ENCODE results near the gene SGCA. TPM values are rescaled to one million over a fixed set of nuclear protein-coding genes. Genes with fewer than 3 reads are reported as not detected.

Gene SGCA
- total and polyA plus RNA-seq, 2 of the 13 experiments (the other 11 are each of a cell fraction or from before 2014, with no cell fraction given): not detected

GRCh38 chr17:50169121-50169764 is 3.4 kb downstream of the SGCA start (continued):
- TF ChIP-seq ELF4 (CRISPR knock-in tag; IDR thresholded peaks at IDR 0.05; ENCODE audit: borderline replicate concordance) (no peak), KDM4B (CRISPR knock-in tag; IDR thresholded peaks at IDR 0.05) (no peak), ZFP1 (CRISPR knock-in tag; IDR thresholded peaks at IDR 0.05) (no peak), ARNT (IDR thresholded peaks at IDR 0.05) (no peak), ZGPAT (CRISPR knock-in tag; IDR thresholded peaks at IDR 0.05) (no peak), NPAS2 (CRISPR knock-in tag; IDR thresholded peaks at IDR 0.05; ENCODE audit: borderline replicate concordance) (no peak), ZBTB3 (CRISPR knock-in tag; IDR thresholded peaks at IDR 0.05; ENCODE audit: borderline replicate concordance, low read depth) (no peak), ZNF350 (CRISPR knock-in tag; IDR thresholded peaks at IDR 0.05; ENCODE audit: borderline replicate concordance, low read depth) (no peak; the same call in 1 of the 2 replicates), SALL2 (CRISPR knock-in tag; IDR thresholded peaks at IDR 0.05) (peak; percentile 86), ZBTB20 (CRISPR knock-in tag; IDR thresholded peaks at IDR 0.05; ENCODE audit: borderline replicate concordance, low read depth) (no peak), IRX3 (CRISPR knock-in tag; IDR thresholded peaks at IDR 0.05; ENCODE audit: borderline replicate concordance, low read depth) (no peak), CREB1 (IDR thresholded peaks at IDR 0.05) (no peak), CREB1 (CRISPR knock-in tag; IDR thresholded peaks at IDR 0.05) (no peak), KLF11 (CRISPR knock-in tag; IDR thresholded peaks at IDR 0.05) (no peak), RERE (CRISPR knock-in tag; IDR thresholded peaks at IDR 0.05; ENCODE audit: low read depth) (no peak), ZBTB44 (CRISPR knock-in tag; IDR thresholded peaks at IDR 0.05) (no peak)
- TF ChIP-seq, protein P1, sequence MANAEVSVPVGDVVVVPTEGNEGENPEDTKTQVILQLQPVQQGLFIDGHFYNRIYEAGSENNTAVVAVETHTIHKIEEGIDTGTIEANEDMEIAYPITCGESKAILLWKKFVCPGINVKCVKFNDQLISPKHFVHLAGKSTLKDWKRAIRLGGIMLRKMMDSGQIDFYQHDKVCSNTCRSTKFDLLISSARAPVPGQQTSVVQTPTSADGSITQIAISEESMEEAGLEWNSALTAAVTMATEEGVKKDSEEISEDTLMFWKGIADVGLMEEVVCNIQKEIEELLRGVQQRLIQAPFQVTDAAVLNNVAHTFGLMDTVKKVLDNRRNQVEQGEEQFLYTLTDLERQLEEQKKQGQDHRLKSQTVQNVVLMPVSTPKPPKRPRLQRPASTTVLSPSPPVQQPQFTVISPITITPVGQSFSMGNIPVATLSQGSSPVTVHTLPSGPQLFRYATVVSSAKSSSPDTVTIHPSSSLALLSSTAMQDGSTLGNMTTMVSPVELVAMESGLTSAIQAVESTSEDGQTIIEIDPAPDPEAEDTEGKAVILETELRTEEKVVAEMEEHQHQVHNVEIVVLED (CRISPR knock-in tag; IDR thresholded peaks at IDR 0.05; ENCODE audit: borderline replicate concordance): no peak
- TF ChIP-seq, protein P2, sequence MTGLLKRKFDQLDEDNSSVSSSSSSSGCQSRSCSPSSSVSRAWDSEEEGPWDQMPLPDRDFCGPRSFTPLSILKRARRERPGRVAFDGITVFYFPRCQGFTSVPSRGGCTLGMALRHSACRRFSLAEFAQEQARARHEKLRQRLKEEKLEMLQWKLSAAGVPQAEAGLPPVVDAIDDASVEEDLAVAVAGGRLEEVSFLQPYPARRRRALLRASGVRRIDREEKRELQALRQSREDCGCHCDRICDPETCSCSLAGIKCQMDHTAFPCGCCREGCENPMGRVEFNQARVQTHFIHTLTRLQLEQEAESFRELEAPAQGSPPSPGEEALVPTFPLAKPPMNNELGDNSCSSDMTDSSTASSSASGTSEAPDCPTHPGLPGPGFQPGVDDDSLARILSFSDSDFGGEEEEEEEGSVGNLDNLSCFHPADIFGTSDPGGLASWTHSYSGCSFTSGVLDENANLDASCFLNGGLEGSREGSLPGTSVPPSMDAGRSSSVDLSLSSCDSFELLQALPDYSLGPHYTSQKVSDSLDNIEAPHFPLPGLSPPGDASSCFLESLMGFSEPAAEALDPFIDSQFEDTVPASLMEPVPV (CRISPR knock-in tag; IDR thresholded peaks at IDR 0.05): no peak
